K562 (cell line): Measurements from ENCODE around the gene CD22. TPM values are rescaled to one million over a fixed set of nuclear protein-coding genes. Genes with fewer than 3 reads are reported as not detected.

Experiments
- ATF6 ChIP-seq: sonication (generic); formaldehyde crosslinking; IDR thresholded peaks from 2 replicates; pipeline ENCODE4 v1.4.0; 2020; ENCODE audit warnings: mild to moderate bottlenecking, missing genetic modification reagents
- BRD9 ChIP-seq: fragments of 450-650 bp; IDR thresholded peaks from 2 replicates; pipeline ENCODE4 v1.6.1; 2018; ENCODE audit warnings: low read depth; ENCODE audit not compliant: partially characterized antibody
- CBFA2T2 ChIP-seq: fragments of 450-650 bp; conservative IDR thresholded peaks from 2 replicates; pipeline ENCODE4 v1.6.1; 2017; ENCODE audit warnings: mild to moderate bottlenecking
- DMBX1 ChIP-seq: fragments of 250-450 bp; sonication (Bioruptor Pico); IDR thresholded peaks from 2 replicates; pipeline ENCODE4 v1.8.0; 2022; ENCODE audit warnings: inconsistent platforms, mild to moderate bottlenecking, moderate library complexity, borderline replicate concordance
- FOXJ2 ChIP-seq: fragments of 200-800 bp; sonication (Bioruptor generic); IDR thresholded peaks from 2 replicates; pipeline ENCODE4 v1.6.1; 2016; ENCODE audit warnings: missing genetic modification characterization, missing compliant biosample characterization
- FUS ChIP-seq: fragments of 200-400 bp; formaldehyde crosslinking; optimal IDR thresholded peaks from 2 replicates; pipeline ENCODE3; 2017; ENCODE audit warnings: low read depth, low read length
- HCFC1 ChIP-seq: IDR thresholded peaks from 2 replicates; pipeline ENCODE4 v1.6.1; 2012; ENCODE audit warnings: low read depth, low read length, improper control_type of control experiment
- JUND ChIP-seq, 2 experiments: IDR thresholded peaks; 2 replicates in 1 of 2; 3 replicates in 1 of 2; pipeline ENCODE4 v1.6.1; 2011; ENCODE audit warnings: borderline replicate concordance in 2 of 2, low read depth in 2 of 2, low read length in 2 of 2, improper control_type of control experiment in 1 of 2, missing biosample characterization in 1 of 2, missing genetic modification characterization in 1 of 2, missing genetic modification reagents in 1 of 2
- MED1 ChIP-seq: sonication (generic); formaldehyde crosslinking; IDR thresholded peaks from 2 replicates; pipeline ENCODE4 v1.8.1; 2023; ENCODE audit warnings: missing genetic modification reagents, borderline replicate concordance
- PBX2 ChIP-seq, 2 experiments: IDR thresholded peaks in 1 of 2; conservative IDR thresholded peaks in 1 of 2; 2 replicates each; pipeline ENCODE4 v1.6.1; 2016; ENCODE audit warnings: low read depth in 2 of 2, mild to moderate bottlenecking in 1 of 2, missing compliant biosample characterization in 1 of 2, missing genetic modification characterization in 1 of 2, moderate library complexity in 1 of 2
- RCOR1 ChIP-seq, 2 experiments: IDR thresholded peaks; 2 replicates each; pipeline ENCODE4 v1.6.1; 2012; ENCODE audit warnings: low read depth in 2 of 2, low read length in 2 of 2, borderline replicate concordance in 1 of 2, improper control_type of control experiment in 1 of 2
- SIN3B ChIP-seq: fragments of 450-650 bp; IDR thresholded peaks from 2 replicates; pipeline ENCODE4 v1.6.1; 2017; ENCODE audit warnings: low read depth, mild to moderate bottlenecking, moderate library complexity
- SMARCC2 ChIP-seq: fragments of 450-650 bp; IDR thresholded peaks from 2 replicates; pipeline ENCODE4 v1.6.1; 2017; ENCODE audit warnings: antibody characterized with exemption, moderate library complexity, mild to moderate bottlenecking, low read depth
- STAT5A ChIP-seq: IDR thresholded peaks from 2 replicates; pipeline ENCODE4 v1.6.1; 2012; ENCODE audit warnings: low read length, inconsistent platforms, borderline replicate concordance
- XRCC4 ChIP-seq: IDR thresholded peaks from one replicate; pipeline ENCODE4 v1.6.1; 2011; ENCODE audit not compliant: insufficient read depth, insufficient read length; ENCODE audit errors: extremely low read depth
- ZNF134 ChIP-seq: fragments of 250-450 bp; sonication (Bioruptor Pico); conservative IDR thresholded peaks from 2 replicates; pipeline ENCODE4 v1.4.0; 2020
- ZNF263 ChIP-seq: sonication (generic); formaldehyde crosslinking; IDR thresholded peaks from 2 replicates; pipeline ENCODE4 v1.8.0; 2022; ENCODE audit warnings: mild to moderate bottlenecking, missing genetic modification reagents, borderline replicate concordance
- ZNF316 ChIP-seq: fragments of 450-650 bp; IDR thresholded peaks from 2 replicates; pipeline ENCODE4 v1.6.1; 2016
- ZNF589 ChIP-seq: fragments of 200-800 bp; sonication (Bioruptor generic); IDR thresholded peaks from 2 replicates; pipeline ENCODE4 v1.6.1; 2016; ENCODE audit warnings: low read depth, missing genetic modification characterization, missing compliant biosample characterization
- polyA plus RNA-seq, 8 experiments: library from polyadenylated mRNA; depleted of rRNA in 4 of 8; stranded (reverse) in 5 of 8; unstranded in 3 of 8; fragments of >200 nt; fragmentation: Nextera tagmentation in 2 of 8; fragmentation: Illumina TruSeq in 1 of 8; extraction: Ambion mirVana in 2 of 8; extraction: Trizol in 1 of 8; gene quantifications; 2 replicates each; pipeline versions ENCODE4 v1.2.1 to v1.2.3, GENCODE V29; 2011 to 2014; ENCODE audit warnings: inconsistent platforms in 1 of 8, missing spikeins in 1 of 8
- total RNA-seq, 7 experiments: library from RNA; depleted of rRNA in 6 of 7; stranded (reverse); fragments of >200 nt in 6 of 7; fragmentation: Illumina TruSeq in 2 of 7; extraction: Trizol in 2 of 7; gene quantifications; 2 replicates each; pipeline versions ENCODE4 v1.2.1 to v1.2.3, GENCODE V29; 2011 to 2021; ENCODE audit warnings: low replicate concordance in 1 of 7
- TF ChIP-seq, protein P1 (sequence below): fragments of 450-650 bp; formaldehyde crosslinking; IDR thresholded peaks from 2 replicates; pipeline ENCODE4 v1.4.0; 2020; ENCODE audit warnings: mild to moderate bottlenecking, moderate library complexity

CD22 gene
- total and polyA plus RNA-seq, 9 of the 15 experiments (the other 6 are each of a cell fraction or from before 2014, with no cell fraction given), result 0.29 to 5.0 (median 3.5) TPM

DNA sequence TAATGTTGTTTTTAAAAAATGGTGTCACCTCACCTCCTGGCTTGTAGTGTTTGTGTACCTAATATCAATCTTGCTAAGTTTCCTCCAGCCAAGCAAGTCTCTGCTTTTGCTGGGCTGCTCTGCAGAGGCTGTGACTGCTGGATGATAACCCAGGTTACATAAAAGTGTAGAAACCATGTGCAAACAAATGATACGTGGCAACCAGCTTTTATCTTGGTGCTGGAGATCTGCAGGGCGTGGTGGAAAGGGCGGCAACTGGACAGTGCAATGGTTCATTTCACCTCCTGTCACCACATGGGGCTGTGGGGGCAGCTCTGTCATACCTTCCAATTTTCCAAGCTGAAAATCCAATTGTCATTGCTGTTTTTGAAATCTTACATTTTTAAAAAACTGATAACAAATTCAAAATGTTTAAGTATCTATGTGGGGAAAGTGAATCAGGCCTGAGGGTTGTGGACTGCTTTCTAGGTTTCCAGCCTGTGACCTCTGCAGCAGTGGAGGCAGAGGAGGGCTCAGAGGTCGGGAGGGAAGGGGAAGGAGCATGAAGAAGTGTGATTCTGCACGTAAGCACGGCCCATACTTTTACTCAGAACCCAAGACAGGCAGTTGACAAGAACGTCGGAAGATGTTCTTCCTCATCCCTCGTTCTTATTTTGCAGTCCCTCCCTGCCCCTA is 51.6 kb downstream of the CD22 start (continued):
- TF ChIP-seq FOXJ2 (tag) (peak; percentile 90), RCOR1 (IDR thresholded peaks at IDR 0.05; ENCODE audit: borderline replicate concordance in 1 of 2, low read depth in 2 of 2, low read length in 2 of 2) (peak; percentile 85 to 96; a peak in 3 of 4 replicates), HCFC1 (peak; percentile 49; the same call in 1 of the 2 replicates), ZNF589 (peak; percentile 83), BRD9 (peak; percentile 69), ZNF316 (no peak), SMARCC2 (peak; percentile 91), PBX2 (CRISPR knock-in tag; IDR thresholded peaks at IDR 0.05; ENCODE audit: low read depth) (no peak), PBX2 (tag; conservative IDR thresholded peaks at IDR 0.05; ENCODE audit: low read depth) (peak; percentile 80), JUND (IDR thresholded peaks at IDR 0.05; ENCODE audit: borderline replicate concordance, low read depth, low read length) (peak; percentile 85), JUND (tag; IDR thresholded peaks at IDR 0.05; ENCODE audit: borderline replicate concordance, low read depth, low read length) (no peak; the same call in 1 of the 3 replicates), XRCC4 (no peak), STAT5A (peak; percentile 88), ZNF134 (CRISPR knock-in tag) (0 out of 2 replicates have a peak, but pooled peaks have one; percentile 6), CBFA2T2 (peak; percentile 97), DMBX1 (peak; percentile 62; the same call in 1 of the 2 replicates), SIN3B (no peak), ZNF263 (CRISPR knock-in tag) (peak; percentile 47; the same call in 1 of the 2 replicates), MED1 (no peak), ATF6 (CRISPR knock-in tag) (no peak), FUS (no peak)
- TF ChIP-seq, protein P1, sequence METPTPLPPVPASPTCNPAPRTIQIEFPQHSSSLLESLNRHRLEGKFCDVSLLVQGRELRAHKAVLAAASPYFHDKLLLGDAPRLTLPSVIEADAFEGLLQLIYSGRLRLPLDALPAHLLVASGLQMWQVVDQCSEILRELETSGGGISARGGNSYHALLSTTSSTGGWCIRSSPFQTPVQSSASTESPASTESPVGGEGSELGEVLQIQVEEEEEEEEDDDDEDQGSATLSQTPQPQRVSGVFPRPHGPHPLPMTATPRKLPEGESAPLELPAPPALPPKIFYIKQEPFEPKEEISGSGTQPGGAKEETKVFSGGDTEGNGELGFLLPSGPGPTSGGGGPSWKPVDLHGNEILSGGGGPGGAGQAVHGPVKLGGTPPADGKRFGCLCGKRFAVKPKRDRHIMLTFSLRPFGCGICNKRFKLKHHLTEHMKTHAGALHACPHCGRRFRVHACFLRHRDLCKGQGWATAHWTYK (CRISPR knock-in tag), result peak; percentile 27; the same call in 1 of the 2 replicates
